HG03103 (cell line): Measurements from ENCODE around the gene SLC31A1.

Experiments used
- ATAC-seq: cut with Tn5 transposase; IDR thresholded peaks from one replicate; pipeline ENCODE4 v1.9.1; 2021; ENCODE audit warnings: low read depth; ENCODE audit not compliant: unreplicated experiment

SLC31A1 gene

DNA sequence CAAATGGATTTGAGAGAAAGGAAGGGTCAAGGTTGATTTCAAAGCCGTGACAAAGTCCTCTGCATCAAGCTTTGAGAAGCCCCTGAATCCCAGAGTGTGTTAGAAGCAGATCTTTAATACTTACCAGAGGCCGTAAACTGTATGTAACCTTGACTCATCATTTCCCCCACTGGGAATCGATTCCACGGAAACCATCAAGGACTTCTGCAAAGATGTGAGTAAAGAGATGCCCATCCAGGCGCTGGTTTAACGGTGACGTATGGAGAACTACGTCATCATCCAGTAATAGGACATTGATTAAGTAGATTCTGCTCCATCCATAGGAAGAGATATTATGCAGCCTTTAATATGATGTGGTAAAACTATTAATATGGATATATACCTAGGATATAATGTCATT is 80.2 kb downstream of the SLC31A1 start:
- no peak for ATAC-seq

DNA sequence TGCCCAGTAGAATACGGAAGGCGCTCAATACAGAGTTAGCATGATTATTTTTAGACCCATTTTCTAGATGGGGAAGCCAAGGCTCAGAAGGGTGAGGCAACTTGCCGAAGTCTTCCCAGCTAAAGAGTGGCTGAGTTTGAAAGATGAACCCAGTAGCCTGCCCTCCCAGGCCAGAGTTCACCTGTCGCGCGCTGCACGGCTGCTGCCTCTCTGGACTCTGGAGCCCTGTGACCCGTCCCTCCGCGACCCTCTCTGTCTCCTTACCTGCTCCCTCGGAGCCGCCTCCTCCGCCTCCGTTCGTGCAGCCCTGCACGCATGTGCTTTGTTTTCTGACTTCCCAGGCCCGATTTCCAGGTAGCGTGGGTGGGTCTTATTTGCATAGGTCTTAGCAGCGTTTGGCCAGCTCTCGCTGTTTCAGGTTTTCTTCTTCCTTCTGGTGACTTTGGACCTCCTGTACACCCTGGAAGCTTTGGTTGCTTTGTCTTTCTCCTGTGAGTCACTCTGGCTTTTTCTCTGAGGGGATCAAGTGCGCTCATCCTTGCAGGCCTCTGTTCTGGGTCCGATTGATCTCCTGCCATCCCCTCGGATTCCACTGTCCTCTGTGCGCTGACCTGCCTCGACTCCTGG is 81.6 kb downstream of the SLC31A1 start, which contains the start of gene RNF183:
RNF183 (minus strand) TSS at position 585 of the 627 bp plus-strand sequence. CDS start 5,192 bp downstream, outside the sequence.
- no peak for ATAC-seq

DNA sequence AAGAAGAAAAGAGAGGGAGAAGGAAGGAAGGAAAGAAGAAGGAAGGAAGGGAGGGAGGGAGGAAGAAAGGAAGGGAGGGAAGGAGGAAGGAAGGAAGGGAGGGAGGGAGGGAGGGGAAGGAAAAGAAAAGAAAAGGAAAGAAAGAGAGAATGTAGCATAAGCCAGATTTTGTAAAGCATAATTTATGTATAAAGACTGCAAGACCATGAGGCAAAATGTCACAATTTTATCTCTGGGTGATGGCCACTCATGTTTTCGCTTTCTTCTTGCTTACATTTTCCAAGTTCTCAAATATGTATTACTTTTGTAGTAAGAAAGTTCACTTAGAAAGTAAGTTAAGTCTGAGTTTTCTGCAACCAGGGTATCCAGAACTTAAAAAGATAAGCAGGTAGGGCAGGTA is 85.2 kb downstream of the SLC31A1 start:
- no peak for ATAC-seq

DNA sequence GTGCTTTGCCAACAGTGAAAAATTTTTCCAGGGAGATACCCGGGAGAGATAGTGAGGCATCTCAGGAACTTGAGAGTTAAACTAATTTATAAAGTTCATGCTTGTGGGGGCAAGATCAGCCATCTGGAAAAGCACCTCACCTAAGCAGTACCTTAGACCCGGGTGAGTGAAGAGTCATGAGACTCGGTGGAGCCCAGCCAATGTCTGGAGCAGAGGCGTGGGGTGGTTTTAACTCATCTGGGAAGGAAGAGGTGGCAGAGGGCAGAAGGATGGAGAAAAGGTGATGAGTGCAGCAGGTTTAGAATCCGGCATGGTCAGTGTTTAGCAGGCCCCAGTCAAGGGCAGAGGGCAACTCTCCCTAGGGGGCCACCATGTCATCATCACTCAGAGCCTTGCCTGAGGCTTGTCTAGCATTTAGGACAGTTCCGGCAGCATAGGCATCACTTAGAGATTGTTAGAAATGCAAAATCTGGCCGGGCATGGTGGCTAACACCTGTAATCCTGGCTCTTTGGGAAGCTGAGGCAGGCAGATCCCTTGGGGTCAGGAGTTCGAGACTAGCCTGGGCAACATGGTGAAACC is 86.1 kb downstream of the SLC31A1 start:
- no peak for ATAC-seq

DNA sequence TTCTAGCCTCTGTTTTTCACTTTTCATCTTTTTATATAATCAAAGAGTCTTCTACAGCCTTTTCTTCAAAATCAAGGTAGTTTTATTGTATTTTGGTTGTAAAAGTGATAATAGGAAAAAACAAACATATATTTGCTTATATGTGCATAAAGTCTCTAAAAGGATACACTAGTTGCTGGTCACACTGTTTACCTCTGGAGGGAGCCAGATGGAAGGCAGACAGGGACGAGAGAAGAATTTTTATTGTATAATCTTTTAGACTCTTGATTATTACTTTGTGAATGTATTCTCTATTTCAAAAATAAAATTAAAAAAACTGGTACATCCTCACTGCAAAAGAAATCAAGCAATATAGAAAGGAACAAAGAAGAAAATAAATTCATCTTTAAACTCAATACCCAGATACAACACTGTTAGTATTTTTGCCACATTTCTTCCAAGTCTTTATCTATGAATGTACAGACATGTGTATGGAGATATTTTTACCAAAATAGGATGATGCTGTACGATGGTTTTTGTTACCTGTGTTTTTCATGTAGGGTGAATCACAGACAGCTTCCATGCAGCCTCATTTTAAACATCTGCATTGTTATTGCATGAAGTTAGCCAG is 88.0 kb downstream of the SLC31A1 start:
- no peak for ATAC-seq

DNA sequence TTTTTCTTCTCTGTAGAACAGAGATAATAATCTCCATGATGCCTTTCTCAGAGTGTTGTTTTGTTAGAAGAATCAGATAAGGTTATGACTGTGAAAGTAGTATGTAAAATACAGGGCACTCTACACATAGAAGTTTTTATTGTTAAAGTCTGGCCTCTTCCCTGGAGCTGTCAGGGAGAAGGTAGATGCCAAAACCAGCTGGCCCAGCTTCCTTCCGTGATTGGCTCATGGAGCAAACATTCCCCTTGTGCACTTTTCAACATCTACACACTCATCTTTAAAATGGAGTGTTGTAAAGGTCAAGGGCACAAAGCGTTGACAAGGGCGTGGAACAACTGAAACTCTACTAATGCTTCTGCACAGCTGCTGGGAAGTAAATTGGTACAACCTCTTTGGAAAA is 89.2 kb downstream of the SLC31A1 start:
- no peak for ATAC-seq

DNA sequence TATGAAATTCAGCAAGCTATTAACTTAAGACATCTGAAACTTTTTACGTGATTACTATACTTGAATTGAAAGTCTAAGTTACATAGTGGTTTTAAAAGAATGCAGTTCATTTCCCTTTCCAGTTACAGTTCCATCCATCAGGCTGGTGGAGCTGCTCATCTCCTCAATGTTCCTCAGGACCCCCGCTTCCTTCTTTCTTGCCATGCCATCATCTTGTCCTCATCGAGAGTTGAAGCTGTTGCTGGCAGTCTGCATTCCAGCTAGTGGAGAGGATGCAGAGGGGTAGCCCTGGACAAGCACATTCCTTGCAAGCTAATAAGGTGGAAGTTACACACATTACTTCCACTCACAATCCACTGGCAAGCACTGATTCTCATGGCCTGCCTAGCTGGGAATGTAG is 90.6 kb downstream of the SLC31A1 start:
- no peak for ATAC-seq

DNA sequence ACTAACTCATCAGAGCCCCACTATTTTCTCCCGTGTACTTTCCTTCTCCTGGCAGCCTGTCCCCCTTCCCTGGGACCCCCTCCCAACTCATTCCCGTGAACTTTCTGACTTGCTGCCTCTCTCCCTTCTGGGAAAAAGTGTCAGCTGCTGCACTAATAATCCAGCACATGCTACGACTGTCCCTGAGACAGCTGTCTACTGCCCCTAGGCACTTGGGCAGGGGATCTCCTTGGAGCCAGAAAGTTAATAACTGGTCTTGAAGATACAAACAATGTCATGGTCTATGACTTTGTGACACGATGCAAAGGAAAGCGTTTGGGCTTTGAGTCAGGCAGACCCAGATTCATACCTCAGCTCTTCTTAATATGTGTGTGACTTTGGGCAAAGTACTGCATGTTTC is 91.9 kb downstream of the SLC31A1 start:
- no peak for ATAC-seq
